ENCODE measurements around the gene LRRC2. TPM values are rescaled to one million over a fixed set of nuclear protein-coding genes. Genes with fewer than 3 reads are reported as not detected.
A peak's percentile ranks its signal among the peaks of the same experiment; 100 is the strongest.

LRRC2 gene
- total RNA-seq, 1 experiment from 2014 or later, result 2.6 TPM

- Mint-ChIP-seq H3K27me3 (ENCODE audit: low read depth) (peaks cover 8% of the 10 kb centered on the region; the same call in 1 of the 2 replicates), H3K27ac (no peak overlapping the region), H3K36me3 (ENCODE audit: insufficient read depth in 1 of 3, low read depth in 3 of 3) (peaks cover 8 to 16% (median 8%) of the 10 kb centered on the region in 3 experiments), H3K4me3 (no peak overlapping the region), H3K9me3 (peaks cover 14 to 15% of the 10 kb centered on the region in 2 experiments), H3K4me1 (peaks cover 20 to 23% of the 10 kb centered on the region in 2 experiments)
- H3K23ac ChIP-seq (ENCODE audit: insufficient read length, low read depth, low read length), result no peak overlapping the region
- H2AK5ac ChIP-seq (ENCODE audit: insufficient read length, low read length), result no peak overlapping the region
- H3K4ac ChIP-seq (ENCODE audit: low read depth, low read length), result no peak overlapping the region
- H3K79me2 ChIP-seq (ENCODE audit: insufficient read depth, low read length), result no peaks in the 10 kb centered on the region
- H2BK120ac ChIP-seq (ENCODE audit: low read depth, low read length, poor library complexity, severe bottlenecking), result no peak overlapping the region
- no peak overlapping the region for H3K4me2 ChIP-seq (ENCODE audit: insufficient read depth, insufficient read length, low read length)
- no peaks in the 10 kb centered on the region for H3K79me1 ChIP-seq (ENCODE audit: insufficient read depth, low read depth, low read length, poor library complexity, severe bottlenecking)
- no peak overlapping the region for H3K27ac ChIP-seq (ENCODE audit: insufficient read length, low read depth, low read length)
- no peak overlapping the region for H2BK15ac ChIP-seq (ENCODE audit: low read depth, low read length)
- no peaks in the 10 kb centered on the region; the same call in 1 of the 2 replicates for H3K27me3 ChIP-seq (ENCODE audit: insufficient read depth, low read length)
- H3K9ac ChIP-seq (ENCODE audit: extremely low read depth, insufficient read length, low read length), result no peak overlapping the region
- H3K18ac ChIP-seq (ENCODE audit: insufficient read length, low read depth, low read length), result no peak overlapping the region
- H4K91ac ChIP-seq (ENCODE audit: insufficient read length, low read depth, low read length), result no peak overlapping the region
- H2BK20ac ChIP-seq (ENCODE audit: low read depth, low read length, poor library complexity, severe bottlenecking), result no peak overlapping the region
- H3T11ph ChIP-seq (ENCODE audit: low read length), result no peak overlapping the region
- no peak overlapping the region for H3K56ac ChIP-seq (ENCODE audit: insufficient read length, low read depth, low read length)
- no peak overlapping the region for H2AFZ ChIP-seq (ENCODE audit: low read length)
- TF ChIP-seq CTCF (conservative IDR thresholded peaks at IDR 0.05), result no peak
- no peaks in the 10 kb centered on the region for H3K9me3 ChIP-seq (ENCODE audit: control insufficient read depth, low read depth, low read length)
- no peak overlapping the region for H4K8ac ChIP-seq (replicated peaks; ENCODE audit: insufficient read length, low read depth, low read length)
- no peak overlapping the region for H3K14ac ChIP-seq (ENCODE audit: insufficient read depth, low read length)
- no peaks in the 10 kb centered on the region for H3K4me1 ChIP-seq (ENCODE audit: insufficient read depth, low read length)
- DNase-seq, result peak; percentile 1
- no peaks in the 10 kb centered on the region for H3K23me2 ChIP-seq (ENCODE audit: insufficient read length, low read depth, low read length, poor library complexity, severe bottlenecking)
- H2BK12ac ChIP-seq (ENCODE audit: insufficient read length, low read depth, low read length), result no peak overlapping the region
- WGBS (ENCODE audit: extremely low coverage, insufficient read length, low lambda C conversion rate), result no CpG with 5 or more reads among the region's 6 CpGs
- no peaks in the 10 kb centered on the region for H4K20me1 ChIP-seq (ENCODE audit: control insufficient read depth, insufficient read depth, insufficient read length)
- H2BK5ac ChIP-seq (ENCODE audit: insufficient read length, low read length), result no peak overlapping the region
- no peak overlapping the region for H4K5ac ChIP-seq (ENCODE audit: insufficient read length, low read depth, low read length)
Observed at GRCh38 chr3:46490338-46491084, 75.6 kb downstream of the LRRC2 start.
